GM21360 (cell line): Measurements from ENCODE around the gene FANCL.
A peak's percentile ranks its signal among the peaks of the same experiment; 100 is the strongest.
"Not testable (repeated sequence)": the region's sequence is repeated elsewhere in the genome, so short reads cannot be mapped to it uniquely, and the experiment has no call there.

Source experiments
- ATAC-seq: cut with Tn5 transposase; IDR thresholded peaks from one replicate; pipeline ENCODE4 v1.9.1; 2021; ENCODE audit warnings: mild to moderate bottlenecking, moderate library complexity; ENCODE audit not compliant: unreplicated experiment

The FANCL gene

DNA sequence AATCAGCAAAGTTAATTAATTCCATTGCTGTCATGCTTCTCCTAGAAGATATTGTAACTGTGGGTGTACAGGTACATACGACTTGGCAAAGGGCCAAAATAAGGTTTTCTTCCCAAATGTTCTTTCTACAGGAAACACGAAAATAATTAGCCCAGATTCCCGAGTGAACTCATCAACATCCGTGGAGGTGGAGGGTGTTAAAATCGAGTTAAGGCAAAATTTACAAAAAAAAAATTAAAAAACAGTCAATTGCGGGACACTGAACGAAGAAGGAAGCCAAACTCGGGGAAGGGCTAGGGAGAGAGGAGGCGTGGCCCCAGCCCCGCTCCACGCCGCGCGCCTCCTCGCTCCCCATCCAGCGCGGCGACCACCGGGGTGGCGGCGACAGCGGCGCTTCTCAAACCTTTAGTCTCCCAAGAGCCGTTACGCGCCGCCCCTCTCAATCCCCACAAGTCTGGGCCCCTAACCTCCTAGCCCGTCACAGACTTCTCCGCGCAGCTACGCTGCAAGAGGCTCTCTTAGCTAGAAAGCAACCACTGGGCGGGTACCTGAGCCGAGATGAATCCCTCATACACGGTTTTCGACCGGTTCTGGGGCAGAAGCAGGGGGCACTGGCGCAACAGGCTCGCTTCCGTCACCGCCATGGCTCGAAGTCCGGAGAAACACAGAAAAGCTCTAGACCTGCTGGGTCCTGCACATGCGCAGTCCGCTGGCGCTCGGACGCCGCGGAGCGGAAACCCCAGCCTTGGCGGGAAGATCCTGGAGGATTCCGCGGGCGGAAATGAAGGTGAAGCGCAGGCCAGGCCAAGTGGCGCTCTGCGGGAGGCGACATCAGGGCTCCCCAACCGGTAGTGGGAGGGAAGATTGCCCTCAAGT lies at the start of gene FANCL:
Gene FANCL, minus strand, starts transcription at position 656 of the 876 bp plus-strand sequence. Its CDS starts 12 bp downstream, at position 644.
- peak; percentile 66 for ATAC-seq

GRCh38 chr2:58289029-58289428 lies 47.9 kb upstream of the FANCL start:
- no peak for ATAC-seq

DNA sequence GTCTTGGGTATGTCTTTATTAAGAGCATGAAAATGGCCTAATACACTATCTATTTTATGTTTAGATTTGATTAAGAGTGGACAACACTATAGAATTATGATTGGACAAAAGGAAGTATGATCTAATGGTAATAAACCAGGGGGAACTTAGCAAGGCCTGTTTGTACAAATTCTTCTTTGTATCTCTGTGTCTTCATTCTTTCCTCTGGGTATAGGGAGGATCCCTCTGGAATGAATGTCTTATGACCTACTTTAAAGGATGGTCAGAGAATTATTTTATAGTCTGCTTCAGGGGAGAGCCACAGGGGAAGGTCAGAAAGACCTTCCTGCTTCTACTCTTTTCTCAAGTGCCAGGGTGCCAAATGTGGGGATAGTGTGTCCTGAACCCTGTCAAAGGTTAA lies 42.8 kb upstream of the FANCL start:
- ATAC-seq: no peak

- ATAC-seq: not testable (repeated sequence)
These were observed 34.0 kb upstream of the FANCL start for GRCh38 chr2:58275144-58275543.

GRCh38 chr2:58271826-58272225 lies 30.7 kb upstream of the FANCL start:
- ATAC-seq: no peak

DNA sequence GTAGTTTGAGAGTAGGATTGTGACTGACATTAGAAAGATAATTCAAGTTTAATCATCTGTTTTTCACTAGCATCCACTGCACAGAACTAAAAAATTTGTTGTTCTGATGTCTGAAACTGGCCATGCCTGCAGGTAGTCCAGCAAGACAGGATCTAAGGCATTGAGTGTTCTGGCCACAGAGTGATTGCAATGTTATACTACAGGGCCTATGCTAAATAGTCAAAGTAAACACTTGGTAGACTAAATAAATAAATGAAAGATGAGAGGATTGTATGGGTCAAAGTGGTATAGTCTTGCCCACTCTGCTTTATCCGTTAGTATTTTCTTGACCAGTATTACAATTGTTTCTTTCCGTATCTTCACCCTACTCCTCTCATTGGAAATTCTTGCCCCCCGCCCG lies 27.6 kb upstream of the FANCL start:
- ATAC-seq: no peak

DNA sequence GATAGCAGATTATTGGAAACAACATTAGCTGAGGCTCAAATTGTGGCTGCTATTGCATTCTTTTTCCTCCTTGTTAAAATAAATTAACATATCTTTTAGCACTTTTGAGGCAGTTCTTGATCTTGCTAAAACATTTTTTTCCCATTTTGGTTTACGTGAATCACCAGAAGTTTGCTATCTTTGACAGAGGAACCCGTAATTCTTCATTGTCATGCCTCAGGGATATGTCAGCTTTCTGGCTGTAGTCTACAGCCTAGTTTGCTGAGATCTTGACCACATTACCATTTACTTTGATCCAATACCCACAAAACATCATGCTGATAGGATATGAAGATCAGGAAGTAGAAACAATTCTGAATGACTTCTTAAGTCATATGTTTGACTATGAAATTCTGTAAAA lies 25.1 kb upstream of the FANCL start:
- ATAC-seq: no peak

DNA sequence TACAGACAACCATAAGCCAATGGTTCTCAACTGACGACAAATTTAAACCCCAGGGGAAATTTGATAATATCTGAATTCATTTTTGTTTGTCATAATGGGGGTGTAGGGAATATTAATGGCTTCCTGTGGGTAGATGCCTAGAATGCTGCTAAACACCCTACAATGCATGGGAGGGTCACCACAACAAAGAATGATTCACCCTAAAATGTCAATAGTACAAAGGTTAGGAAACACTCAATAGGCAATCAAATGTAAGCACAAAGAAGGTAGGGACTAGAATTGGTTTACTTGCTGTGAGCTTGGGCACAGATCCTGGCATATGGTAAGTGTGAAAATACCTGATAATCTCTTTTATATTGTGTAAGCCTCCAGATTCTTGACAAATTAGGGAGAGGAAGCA lies 20.1 kb upstream of the FANCL start:
- no peak for ATAC-seq

- ATAC-seq: peak; percentile 81
These were observed 17.3 kb upstream of the FANCL start for GRCh38 chr2:58258456-58258855.

DNA sequence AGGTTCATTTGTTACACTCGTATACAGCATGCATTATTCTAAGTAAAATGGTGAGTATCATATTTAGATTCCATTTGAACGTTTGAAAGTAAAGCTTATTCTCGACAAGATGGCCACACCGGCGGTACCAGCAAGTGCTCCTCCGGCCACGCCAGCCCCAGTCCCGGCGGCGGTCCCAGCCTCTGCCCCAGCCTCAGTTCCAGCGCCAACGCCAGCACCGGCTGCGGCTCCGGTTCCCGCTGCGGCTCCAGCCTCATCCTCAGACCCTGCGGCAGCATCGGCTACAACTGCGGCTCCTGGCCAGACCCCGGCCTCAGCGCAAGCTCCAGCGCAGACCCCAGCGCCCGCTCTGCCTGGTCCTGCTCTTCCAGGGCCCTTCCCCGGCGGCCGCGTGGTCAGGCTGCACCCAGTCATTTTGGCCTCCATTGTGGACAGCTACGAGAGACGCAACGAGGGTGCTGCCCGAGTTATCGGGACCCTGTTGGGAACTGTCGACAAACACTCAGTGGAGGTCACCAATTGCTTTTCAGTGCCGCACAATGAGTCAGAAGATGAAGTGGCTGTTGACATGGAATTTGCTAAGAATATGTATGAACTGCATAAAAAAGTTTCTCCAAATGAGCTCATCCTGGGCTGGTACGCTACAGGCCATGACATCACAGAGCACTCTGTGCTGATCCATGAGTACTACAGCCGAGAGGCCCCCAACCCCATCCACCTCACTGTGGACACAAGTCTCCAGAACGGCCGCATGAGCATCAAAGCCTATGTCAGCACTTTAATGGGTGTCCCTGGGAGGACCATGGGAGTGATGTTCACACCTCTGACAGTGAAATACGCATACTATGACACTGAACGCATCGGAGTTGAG lies 10.4 kb upstream of the FANCL start:
- not testable (repeated sequence) for ATAC-seq

DNA sequence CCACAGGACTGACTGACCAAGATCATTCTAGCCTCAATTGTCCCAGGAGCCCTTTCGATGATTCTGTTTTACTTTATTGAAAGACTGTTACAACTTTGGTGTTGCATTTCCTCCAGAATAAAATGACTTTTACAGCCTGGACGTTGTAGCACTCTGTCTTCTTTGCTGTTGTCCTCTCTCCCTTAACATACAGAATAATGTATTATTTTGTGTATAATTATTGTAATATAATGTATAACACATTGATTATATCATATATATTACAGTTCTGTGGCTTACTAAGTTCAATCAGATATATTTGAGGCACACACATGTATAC lies 380 bp upstream of the FANCL start:
- ATAC-seq: no peak

- no peak for ATAC-seq
These were observed 1.7 kb downstream of the FANCL start for GRCh38 chr2:58239243-58239925.

- no peak for ATAC-seq
These were observed 3.4 kb downstream of the FANCL start for GRCh38 chr2:58237741-58238140.

GRCh38 chr2:58235984-58236383 lies 5.1 kb downstream of the FANCL start:
- no peak for ATAC-seq

- ATAC-seq: no peak
These were observed 6.0 kb downstream of the FANCL start for GRCh38 chr2:58235170-58235569.

DNA sequence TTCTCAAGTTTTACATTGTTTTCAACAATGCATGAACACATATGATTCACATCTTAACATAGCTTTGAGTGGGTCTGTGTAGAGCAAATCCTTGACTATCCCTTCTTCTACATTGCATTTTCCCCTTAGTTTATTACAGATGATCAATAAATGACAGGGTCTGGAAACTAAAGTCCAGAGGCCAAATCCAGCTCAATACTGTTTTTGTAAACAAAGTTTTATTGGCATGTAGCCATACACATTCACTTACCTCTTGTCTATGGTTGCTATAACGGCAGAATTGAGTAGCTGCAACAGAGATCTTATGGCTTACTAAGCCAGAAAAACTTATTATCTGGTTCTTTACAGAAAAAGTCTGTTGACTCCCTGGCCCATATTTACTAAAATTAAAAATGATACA lies 12.8 kb downstream of the FANCL start:
- no peak for ATAC-seq

DNA sequence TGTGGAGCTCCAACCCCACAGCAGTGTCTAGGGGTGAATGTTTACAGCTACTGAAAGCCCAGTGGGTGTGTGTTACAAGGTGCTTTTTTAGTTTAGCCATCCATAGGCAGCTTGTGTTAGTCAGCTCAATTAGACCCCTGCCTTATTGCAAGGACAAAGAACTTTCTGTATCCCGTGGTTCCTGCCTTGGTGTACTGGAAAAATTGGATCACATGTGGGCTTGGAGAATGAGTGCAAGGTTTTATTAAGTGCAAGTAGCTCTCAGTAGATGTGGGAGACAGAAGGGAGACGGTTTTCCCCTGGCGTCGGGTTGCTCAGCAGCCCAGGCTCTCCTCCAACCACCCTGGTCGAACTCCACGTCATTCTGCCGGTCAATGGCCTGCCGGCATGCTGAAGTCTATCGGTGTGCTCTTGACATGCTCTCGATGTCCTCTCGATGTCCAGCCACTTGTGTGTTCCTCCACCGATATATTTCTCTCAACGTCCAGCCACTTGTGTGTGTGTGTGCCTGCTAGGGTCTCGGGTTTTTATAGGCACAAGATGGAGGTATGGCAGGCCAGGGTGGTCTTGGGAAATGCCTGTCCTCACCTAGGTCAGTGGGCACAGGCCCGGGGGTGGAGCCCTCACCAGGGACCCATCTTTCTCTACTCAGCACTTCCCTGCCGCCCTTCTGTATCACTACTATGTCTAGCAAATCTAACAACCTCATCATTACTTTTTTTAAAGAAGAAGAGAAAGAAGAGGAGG lies 13.8 kb downstream of the FANCL start:
- no peak for ATAC-seq

- no peak for ATAC-seq
These were observed 19.2 kb downstream of the FANCL start for GRCh38 chr2:58221909-58222308.

- no peak for ATAC-seq
These were observed 25.7 kb downstream of the FANCL start for GRCh38 chr2:58215429-58215828.

- not testable (repeated sequence) for ATAC-seq
These were observed 30.1 kb downstream of the FANCL start for GRCh38 chr2:58210951-58211568.
